H1 (cell line): Measurements from ENCODE around the gene FHIT. TPM values are rescaled to one million over a fixed set of nuclear protein-coding genes. Genes with fewer than 3 reads are reported as not detected.

Source experiments
- BRCA1 ChIP-seq: IDR thresholded peaks from 2 replicates; pipeline ENCODE4 v1.6.1; 2012; ENCODE audit warnings: low read depth, low read length, improper control_type of control experiment
- EP300 ChIP-seq, 2 experiments: IDR thresholded peaks; 1 replicate in 1 of 2; 2 replicates in 1 of 2; pipeline ENCODE4 v1.6.1; 2011 to 2012; ENCODE audit warnings: low read depth in 2 of 2, low read length in 2 of 2, mild to moderate bottlenecking in 2 of 2, borderline replicate concordance in 1 of 2, inconsistent platforms in 1 of 2, moderate library complexity in 1 of 2
- JUN ChIP-seq: IDR thresholded peaks from 2 replicates; pipeline ENCODE4 v1.6.1; 2011; ENCODE audit warnings: low read depth, mild to moderate bottlenecking, improper control_type of control experiment, low read length
- NRF1 ChIP-seq: IDR thresholded peaks from 2 replicates; pipeline ENCODE4 v1.6.1; 2011; ENCODE audit warnings: mild to moderate bottlenecking, low read depth, low read length, improper control_type of control experiment
- PHF8 ChIP-seq: fragments of 200-600 bp; sonication (generic); conservative IDR thresholded peaks from 2 replicates; pipeline ENCODE4 v1.7.1; 2012; ENCODE audit warnings: low read depth, mild to moderate bottlenecking, inconsistent platforms, low read length, moderate library complexity
- RAD21 ChIP-seq, 2 experiments: IDR thresholded peaks in 1 of 2; conservative IDR thresholded peaks in 1 of 2; 2 replicates each; pipeline ENCODE4 v1.6.1; 2011; ENCODE audit warnings: low read depth in 2 of 2, low read length in 2 of 2, improper control_type of control experiment in 1 of 2, inconsistent platforms in 1 of 2, mild to moderate bottlenecking in 1 of 2, moderate library complexity in 1 of 2
- RFX5 ChIP-seq: IDR thresholded peaks from 2 replicates; pipeline ENCODE4 v1.6.1; 2011; ENCODE audit warnings: low read depth, low read length, improper control_type of control experiment, borderline replicate concordance
- TCF12 ChIP-seq: IDR thresholded peaks from 2 replicates; pipeline ENCODE4 v1.6.1; 2011; ENCODE audit warnings: low read depth, mild to moderate bottlenecking, low read length
- YY1 ChIP-seq: IDR thresholded peaks from 2 replicates; pipeline ENCODE4 v1.6.1; 2011; ENCODE audit warnings: low read depth, mild to moderate bottlenecking, low read length
- polyA plus RNA-seq, 7 experiments: library from polyadenylated mRNA; depleted of rRNA in 3 of 7; stranded (reverse) in 5 of 7; unstranded in 2 of 7; fragments of >200 nt in 5 of 7; fragments of 200-250 nt in 2 of 7; gene quantifications; 1 replicate in 5 of 7; 2 replicates in 1 of 7; 4 replicates in 1 of 7; pipeline versions ENCODE4 v1.2.1 to v1.2.3, GENCODE V29; 2011 to 2013; ENCODE audit warnings: missing spikeins in 2 of 7, mixed read lengths in 2 of 7
- total RNA-seq: library from RNA; stranded (reverse); fragmentation: NEBNext Ultra II Directional; extraction: Animal tissue kit (Norgen Biotek cat#: 25700); gene quantifications from 2 replicates; pipeline ENCODE4 v1.2.1, GENCODE V29; 2021

The FHIT gene
- total and polyA plus RNA-seq, 2 of the 8 experiments (the other 6 are each of a cell fraction or from before 2014, with no cell fraction given): 1.2 to 3.2 TPM

DNA sequence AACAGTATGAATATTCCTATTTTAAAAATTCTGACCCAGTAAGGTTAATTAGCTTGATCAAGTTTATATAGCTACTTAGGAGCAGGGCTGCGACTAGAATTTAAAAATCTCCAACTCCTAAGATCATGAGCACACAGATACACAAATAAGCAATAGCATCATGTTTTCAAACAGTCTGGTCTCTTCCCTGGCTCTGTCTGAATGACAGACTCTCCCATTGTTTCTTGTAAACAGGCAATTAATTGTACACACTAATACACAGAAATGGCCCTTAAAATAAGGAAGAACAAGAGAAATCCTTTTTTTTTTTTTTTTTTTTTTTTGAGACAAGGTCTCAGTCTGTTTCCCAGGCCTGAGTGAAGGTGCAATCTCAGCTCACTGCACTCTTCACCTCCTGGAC, 1137.1 kb downstream of the FHIT start (continued):
- TF ChIP-seq RAD21 (IDR thresholded peaks at IDR 0.05 in 1 of 2, conservative IDR thresholded peaks at IDR 0.05 in 1 of 2; ENCODE audit: low read depth in 2 of 2, low read length in 2 of 2): no peak
- no peak for TF ChIP-seq JUN
- no peak for TF ChIP-seq NRF1
- no peak for TF ChIP-seq BRCA1
- no peak for TF ChIP-seq YY1
- no peak for TF ChIP-seq EP300 (IDR thresholded peaks at IDR 0.05; ENCODE audit: borderline replicate concordance in 1 of 2, low read depth in 2 of 2, low read length in 2 of 2)
- TF ChIP-seq PHF8: no peak
- no peak for TF ChIP-seq RFX5
- no peak for TF ChIP-seq TCF12
